GM23338 (cell line): ENCODE measurements around the gene TGFB1. TPM values are rescaled to one million over a fixed set of nuclear protein-coding genes. Genes with fewer than 3 reads are reported as not detected.

Experiments
- ATAC-seq: fragments of 200-7000 bp; cut with Tn5 transposase; 3 replicates; pipeline ENCODE4 v1.9.1; 2020
- DNase-seq: peaks from one replicate; pipeline ENCODE4 v3.0.0-alpha.2; 2015; ENCODE audit warnings: low spot score
- H2AFZ ChIP-seq: fragments of 200-600 bp; sonication (generic); 2 replicates; pipeline ENCODE4 v1.8.0; 2016; ENCODE audit warnings: antibody characterized with exemption, mild to moderate bottlenecking, moderate library complexity
- H3F3A ChIP-seq: fragments of 200-600 bp; sonication (generic); replicated peaks from 2 replicates; pipeline ENCODE4 v1.8.0; 2017; ENCODE audit warnings: antibody characterized with exemption, mixed run types, low read depth
- H3K27ac ChIP-seq: fragments of 200-600 bp; sonication (generic); 2 replicates; pipeline ENCODE4 v1.6.1; 2016; ENCODE audit warnings: low read depth
- H3K27me3 ChIP-seq: fragments of 200-600 bp; sonication (generic); 2 replicates; pipeline ENCODE4 v1.8.0; 2016; ENCODE audit warnings: mild to moderate bottlenecking, mixed run types, moderate library complexity; ENCODE audit not compliant: insufficient read depth
- H3K36me3 ChIP-seq: fragments of 200-600 bp; sonication (generic); 2 replicates; pipeline ENCODE4 v1.8.0; 2016; ENCODE audit warnings: mild to moderate bottlenecking; ENCODE audit not compliant: insufficient read depth
- H3K4me1 ChIP-seq: fragments of 200-600 bp; sonication (generic); 2 replicates; pipeline ENCODE4 v1.8.0; 2016; ENCODE audit warnings: mild to moderate bottlenecking, moderate library complexity; ENCODE audit not compliant: insufficient read depth
- H3K4me2 ChIP-seq: fragments of 200-600 bp; sonication (generic); 2 replicates; pipeline ENCODE4 v1.7.1; 2017; ENCODE audit warnings: mixed run types
- H3K4me3 ChIP-seq: fragments of 200-600 bp; sonication (generic); 2 replicates; pipeline ENCODE4 v1.6.1; 2016; ENCODE audit warnings: mixed run types
- H3K79me2 ChIP-seq: fragments of 200-600 bp; sonication (generic); replicated peaks from 2 replicates; pipeline ENCODE4 v1.8.0; 2017; ENCODE audit warnings: mild to moderate bottlenecking; ENCODE audit not compliant: insufficient read depth
- H3K9me2 ChIP-seq: fragments of 200-600 bp; sonication (generic); 2 replicates; pipeline ENCODE4 v1.8.0; 2017; ENCODE audit not compliant: insufficient read depth
- H4K20me1 ChIP-seq: fragments of 200-600 bp; sonication (generic); replicated peaks from 2 replicates; pipeline ENCODE4 v1.8.0; 2017; ENCODE audit warnings: mild to moderate bottlenecking; ENCODE audit not compliant: insufficient read depth
- H3K27ac Mint-ChIP-seq: 2 replicates; pipeline ENCODE4 v1.8.0; 2020; ENCODE audit warnings: inconsistent platforms, mild to moderate bottlenecking, moderate library complexity, mixed read lengths
- H3K27me3 Mint-ChIP-seq: 3 replicates; pipeline ENCODE4 v1.8.0; 2022; ENCODE audit warnings: low read depth, mild to moderate bottlenecking, moderate library complexity, mixed read lengths, inconsistent platforms; ENCODE audit not compliant: insufficient read depth, poor library complexity
- H3K36me3 Mint-ChIP-seq: 3 replicates; pipeline ENCODE4 v1.8.0; 2021; ENCODE audit warnings: low read depth, mild to moderate bottlenecking, inconsistent platforms, moderate library complexity, mixed read lengths
- H3K4me1 Mint-ChIP-seq: 3 replicates; pipeline ENCODE4 v1.8.0; 2020; ENCODE audit warnings: mild to moderate bottlenecking, inconsistent platforms, mixed read lengths
- H3K4me3 Mint-ChIP-seq: 3 replicates; pipeline ENCODE4 v1.8.0; 2021; ENCODE audit warnings: moderate library complexity, mild to moderate bottlenecking, inconsistent platforms, mixed read lengths
- H3K9me3 Mint-ChIP-seq: 3 replicates; pipeline ENCODE4 v1.8.0; 2020; ENCODE audit warnings: moderate library complexity, mild to moderate bottlenecking, inconsistent platforms, mixed read lengths
- CREB1 ChIP-seq: fragments of 250-450 bp; sonication (Bioruptor Pico); IDR thresholded peaks from 2 replicates; pipeline ENCODE4 v1.5.0; 2020; ENCODE audit warnings: low read depth, mild to moderate bottlenecking, moderate library complexity
- EZH2 ChIP-seq: fragments of 200-600 bp; sonication (generic); IDR thresholded peaks from one replicate; pipeline ENCODE4 v1.8.0; 2017; ENCODE audit warnings: antibody characterized with exemption, mild to moderate bottlenecking, low read depth; ENCODE audit not compliant: unreplicated experiment
- EZH2phosphoT487 ChIP-seq: fragments of 200-600 bp; sonication (generic); IDR thresholded peaks from one replicate; pipeline ENCODE4 v1.8.1; 2018; ENCODE audit warnings: antibody characterized with exemption; ENCODE audit not compliant: unreplicated experiment
- JUNB ChIP-seq: IDR thresholded peaks from one replicate; pipeline ENCODE4 v1.6.1; 2016; ENCODE audit warnings: antibody characterized with exemption; ENCODE audit not compliant: unreplicated experiment
- NANOG ChIP-seq: IDR thresholded peaks from 2 replicates; pipeline ENCODE4 v1.6.1; 2016; ENCODE audit warnings: antibody characterized with exemption, borderline replicate concordance
- POLR2AphosphoS5 ChIP-seq: IDR thresholded peaks from 2 replicates; pipeline ENCODE4 v1.6.1; 2016; ENCODE audit warnings: antibody characterized with exemption, low read depth
- STAT1 ChIP-seq: IDR thresholded peaks from one replicate; pipeline ENCODE4 v1.6.1; 2016; ENCODE audit warnings: antibody characterized with exemption; ENCODE audit not compliant: unreplicated experiment
- ZNF114 ChIP-seq: fragments of 250-450 bp; sonication (Bioruptor Pico); IDR thresholded peaks from 2 replicates; pipeline ENCODE4 v1.5.0; 2020; ENCODE audit warnings: mild to moderate bottlenecking, moderate library complexity
- ZNF331 ChIP-seq: fragments of 250-450 bp; sonication (Bioruptor Pico); IDR thresholded peaks from 2 replicates; pipeline ENCODE4 v1.5.0; 2020; ENCODE audit warnings: low read depth, mild to moderate bottlenecking, moderate library complexity
- polyA plus RNA-seq: library from polyadenylated mRNA; unstranded; fragments of >200 nt; fragmentation: Nextera tagmentation; extraction: Ambion mirVana; gene quantifications from 2 replicates; pipeline ENCODE4 v1.2.1, GENCODE V29; 2016
- total RNA-seq: library from RNA; depleted of rRNA; stranded (reverse); fragments of >200 nt; shearing (Covaris generic); gene quantifications from 2 replicates; pipeline ENCODE4 v1.2.3, GENCODE V29; 2014
- TF ChIP-seq, protein P1 (sequence below): fragments of 250-450 bp; sonication (Bioruptor Pico); IDR thresholded peaks from 2 replicates; pipeline ENCODE4 v1.5.0; 2020; ENCODE audit warnings: mild to moderate bottlenecking, moderate library complexity
- TF ChIP-seq, protein P2 (sequence below): IDR thresholded peaks from one replicate; pipeline ENCODE4 v1.6.1; 2018; ENCODE audit warnings: antibody characterized with exemption; ENCODE audit not compliant: unreplicated experiment
- TF ChIP-seq, protein P3 (sequence below), 2 experiments: fragments of 200-600 bp in 1 of 2; sonication (generic) in 1 of 2; conservative IDR thresholded peaks; 2 replicates each; pipeline versions ENCODE4 v1.5.1 to v1.6.1; 2016 to 2017; ENCODE audit warnings: antibody characterized with exemption in 2 of 2, low read depth in 2 of 2, mild to moderate bottlenecking in 2 of 2, moderate library complexity in 1 of 2
- TF ChIP-seq, protein P4 (sequence below): IDR thresholded peaks from 2 replicates; pipeline ENCODE4 v1.6.1; 2016; ENCODE audit warnings: antibody characterized with exemption

TGFB1 gene
- total and polyA plus RNA-seq, 2 experiments from 2014 or later, result 0.99 to 7.9 TPM

DNA sequence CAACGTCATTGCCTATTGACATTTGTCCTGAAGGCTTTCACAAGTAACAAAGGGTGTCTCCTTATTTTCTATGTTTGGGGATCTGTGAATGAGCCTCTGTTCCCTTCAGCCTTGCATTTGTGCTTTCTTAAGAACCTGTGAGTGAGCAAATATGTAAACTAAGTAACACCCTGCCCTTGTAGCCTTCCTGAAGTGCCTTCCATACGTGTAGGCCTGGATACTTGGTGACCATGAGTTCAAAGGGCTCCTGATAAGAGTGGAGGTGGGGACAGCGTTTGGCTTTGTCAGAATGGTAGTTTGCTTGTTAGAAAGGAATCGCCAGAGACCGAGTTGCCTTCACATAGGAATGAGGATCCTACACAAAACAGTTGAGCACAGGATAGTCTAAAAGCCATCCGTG lies 58.2 kb downstream of the TGFB1 start:
- H3K4me1 ChIP-seq, result no peaks in the 10 kb centered on the region

More for the DNA sequence above, 58.2 kb downstream of the TGFB1 start:
- peaks cover 24% of the 10 kb centered on the region for H3K79me2 ChIP-seq
- H3K27ac ChIP-seq, result no peak overlapping the region; the same call in 1 of the 2 replicates
- peaks cover 91% of the 10 kb centered on the region for H3K36me3 ChIP-seq
- H2AFZ ChIP-seq, result no peak overlapping the region
- H3F3A ChIP-seq, result peaks cover 24% of the 10 kb centered on the region; the same call in 1 of the 2 replicates
- H3K27me3 ChIP-seq, result no peaks in the 10 kb centered on the region
- 0 out of 2 replicates have a peak overlapping the region, but pooled peaks have one; percentile 14 for H3K27ac Mint-ChIP-seq
- H3K4me1 Mint-ChIP-seq, result peaks cover 1% of the 10 kb centered on the region; the same call in 1 of the 3 replicates
- peaks cover 52% of the 10 kb centered on the region for H4K20me1 ChIP-seq
- peaks cover 3% of the 10 kb centered on the region for H3K27me3 Mint-ChIP-seq
- H3K4me3 ChIP-seq, result no peak overlapping the region
- no peak overlapping the region for H3K4me3 Mint-ChIP-seq
- no peak for ATAC-seq
- H3K4me2 ChIP-seq, result no peak overlapping the region
- DNase-seq, result no peak
- peaks cover 96% of the 10 kb centered on the region for H3K36me3 Mint-ChIP-seq
- no peaks in the 10 kb centered on the region for H3K9me2 ChIP-seq
- TF ChIP-seq, protein P1, sequence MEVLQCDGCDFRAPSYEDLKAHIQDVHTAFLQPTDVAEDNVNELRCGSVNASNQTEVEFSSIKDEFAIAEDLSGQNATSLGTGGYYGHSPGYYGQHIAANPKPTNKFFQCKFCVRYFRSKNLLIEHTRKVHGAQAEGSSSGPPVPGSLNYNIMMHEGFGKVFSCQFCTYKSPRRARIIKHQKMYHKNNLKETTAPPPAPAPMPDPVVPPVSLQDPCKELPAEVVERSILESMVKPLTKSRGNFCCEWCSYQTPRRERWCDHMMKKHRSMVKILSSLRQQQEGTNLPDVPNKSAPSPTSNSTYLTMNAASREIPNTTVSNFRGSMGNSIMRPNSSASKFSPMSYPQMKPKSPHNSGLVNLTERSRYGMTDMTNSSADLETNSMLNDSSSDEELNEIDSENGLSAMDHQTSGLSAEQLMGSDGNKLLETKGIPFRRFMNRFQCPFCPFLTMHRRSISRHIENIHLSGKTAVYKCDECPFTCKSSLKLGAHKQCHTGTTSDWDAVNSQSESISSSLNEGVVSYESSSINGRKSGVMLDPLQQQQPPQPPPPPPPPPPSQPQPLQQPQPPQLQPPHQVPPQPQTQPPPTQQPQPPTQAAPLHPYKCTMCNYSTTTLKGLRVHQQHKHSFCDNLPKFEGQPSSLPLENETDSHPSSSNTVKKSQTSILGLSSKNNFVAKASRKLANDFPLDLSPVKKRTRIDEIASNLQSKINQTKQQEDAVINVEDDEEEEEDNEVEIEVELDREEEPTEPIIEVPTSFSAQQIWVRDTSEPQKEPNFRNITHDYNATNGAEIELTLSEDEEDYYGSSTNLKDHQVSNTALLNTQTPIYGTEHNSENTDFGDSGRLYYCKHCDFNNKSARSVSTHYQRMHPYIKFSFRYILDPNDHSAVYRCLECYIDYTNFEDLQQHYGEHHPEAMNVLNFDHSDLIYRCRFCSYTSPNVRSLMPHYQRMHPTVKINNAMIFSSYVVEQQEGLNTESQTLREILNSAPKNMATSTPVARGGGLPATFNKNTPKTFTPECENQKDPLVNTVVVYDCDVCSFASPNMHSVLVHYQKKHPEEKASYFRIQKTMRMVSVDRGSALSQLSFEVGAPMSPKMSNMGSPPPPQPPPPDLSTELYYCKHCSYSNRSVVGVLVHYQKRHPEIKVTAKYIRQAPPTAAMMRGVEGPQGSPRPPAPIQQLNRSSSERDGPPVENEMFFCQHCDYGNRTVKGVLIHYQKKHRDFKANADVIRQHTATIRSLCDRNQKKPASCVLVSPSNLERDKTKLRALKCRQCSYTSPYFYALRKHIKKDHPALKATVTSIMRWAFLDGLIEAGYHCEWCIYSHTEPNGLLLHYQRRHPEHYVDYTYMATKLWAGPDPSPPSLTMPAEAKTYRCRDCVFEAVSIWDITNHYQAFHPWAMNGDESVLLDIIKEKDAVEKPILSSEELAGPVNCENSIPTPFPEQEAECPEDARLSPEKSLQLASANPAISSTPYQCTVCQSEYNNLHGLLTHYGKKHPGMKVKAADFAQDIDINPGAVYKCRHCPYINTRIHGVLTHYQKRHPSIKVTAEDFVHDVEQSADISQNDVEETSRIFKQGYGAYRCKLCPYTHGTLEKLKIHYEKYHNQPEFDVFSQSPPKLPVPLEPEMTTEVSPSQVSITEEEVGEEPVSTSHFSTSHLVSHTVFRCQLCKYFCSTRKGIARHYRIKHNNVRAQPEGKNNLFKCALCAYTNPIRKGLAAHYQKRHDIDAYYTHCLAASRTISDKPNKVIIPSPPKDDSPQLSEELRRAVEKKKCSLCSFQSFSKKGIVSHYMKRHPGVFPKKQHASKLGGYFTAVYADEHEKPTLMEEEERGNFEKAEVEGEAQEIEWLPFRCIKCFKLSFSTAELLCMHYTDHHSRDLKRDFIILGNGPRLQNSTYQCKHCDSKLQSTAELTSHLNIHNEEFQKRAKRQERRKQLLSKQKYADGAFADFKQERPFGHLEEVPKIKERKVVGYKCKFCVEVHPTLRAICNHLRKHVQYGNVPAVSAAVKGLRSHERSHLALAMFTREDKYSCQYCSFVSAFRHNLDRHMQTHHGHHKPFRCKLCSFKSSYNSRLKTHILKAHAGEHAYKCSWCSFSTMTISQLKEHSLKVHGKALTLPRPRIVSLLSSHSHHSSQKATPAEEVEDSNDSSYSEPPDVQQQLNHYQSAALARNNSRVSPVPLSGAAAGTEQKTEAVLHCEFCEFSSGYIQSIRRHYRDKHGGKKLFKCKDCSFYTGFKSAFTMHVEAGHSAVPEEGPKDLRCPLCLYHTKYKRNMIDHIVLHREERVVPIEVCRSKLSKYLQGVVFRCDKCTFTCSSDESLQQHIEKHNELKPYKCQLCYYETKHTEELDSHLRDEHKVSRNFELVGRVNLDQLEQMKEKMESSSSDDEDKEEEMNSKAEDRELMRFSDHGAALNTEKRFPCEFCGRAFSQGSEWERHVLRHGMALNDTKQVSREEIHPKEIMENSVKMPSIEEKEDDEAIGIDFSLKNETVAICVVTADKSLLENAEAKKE, result no peak
- TF ChIP-seq STAT1 (no peak), ZNF331 (CRISPR knock-in tag) (no peak), EZH2 (no peak), CREB1 (CRISPR knock-in tag) (no peak), ZNF114 (CRISPR knock-in tag) (no peak), POLR2AphosphoS5 (no peak), JUNB (no peak), EZH2phosphoT487 (no peak), NANOG (no peak)
- TF ChIP-seq, protein P2, sequence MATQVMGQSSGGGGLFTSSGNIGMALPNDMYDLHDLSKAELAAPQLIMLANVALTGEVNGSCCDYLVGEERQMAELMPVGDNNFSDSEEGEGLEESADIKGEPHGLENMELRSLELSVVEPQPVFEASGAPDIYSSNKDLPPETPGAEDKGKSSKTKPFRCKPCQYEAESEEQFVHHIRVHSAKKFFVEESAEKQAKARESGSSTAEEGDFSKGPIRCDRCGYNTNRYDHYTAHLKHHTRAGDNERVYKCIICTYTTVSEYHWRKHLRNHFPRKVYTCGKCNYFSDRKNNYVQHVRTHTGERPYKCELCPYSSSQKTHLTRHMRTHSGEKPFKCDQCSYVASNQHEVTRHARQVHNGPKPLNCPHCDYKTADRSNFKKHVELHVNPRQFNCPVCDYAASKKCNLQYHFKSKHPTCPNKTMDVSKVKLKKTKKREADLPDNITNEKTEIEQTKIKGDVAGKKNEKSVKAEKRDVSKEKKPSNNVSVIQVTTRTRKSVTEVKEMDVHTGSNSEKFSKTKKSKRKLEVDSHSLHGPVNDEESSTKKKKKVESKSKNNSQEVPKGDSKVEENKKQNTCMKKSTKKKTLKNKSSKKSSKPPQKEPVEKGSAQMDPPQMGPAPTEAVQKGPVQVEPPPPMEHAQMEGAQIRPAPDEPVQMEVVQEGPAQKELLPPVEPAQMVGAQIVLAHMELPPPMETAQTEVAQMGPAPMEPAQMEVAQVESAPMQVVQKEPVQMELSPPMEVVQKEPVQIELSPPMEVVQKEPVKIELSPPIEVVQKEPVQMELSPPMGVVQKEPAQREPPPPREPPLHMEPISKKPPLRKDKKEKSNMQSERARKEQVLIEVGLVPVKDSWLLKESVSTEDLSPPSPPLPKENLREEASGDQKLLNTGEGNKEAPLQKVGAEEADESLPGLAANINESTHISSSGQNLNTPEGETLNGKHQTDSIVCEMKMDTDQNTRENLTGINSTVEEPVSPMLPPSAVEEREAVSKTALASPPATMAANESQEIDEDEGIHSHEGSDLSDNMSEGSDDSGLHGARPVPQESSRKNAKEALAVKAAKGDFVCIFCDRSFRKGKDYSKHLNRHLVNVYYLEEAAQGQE, result no peak
- TF ChIP-seq, protein P3, sequence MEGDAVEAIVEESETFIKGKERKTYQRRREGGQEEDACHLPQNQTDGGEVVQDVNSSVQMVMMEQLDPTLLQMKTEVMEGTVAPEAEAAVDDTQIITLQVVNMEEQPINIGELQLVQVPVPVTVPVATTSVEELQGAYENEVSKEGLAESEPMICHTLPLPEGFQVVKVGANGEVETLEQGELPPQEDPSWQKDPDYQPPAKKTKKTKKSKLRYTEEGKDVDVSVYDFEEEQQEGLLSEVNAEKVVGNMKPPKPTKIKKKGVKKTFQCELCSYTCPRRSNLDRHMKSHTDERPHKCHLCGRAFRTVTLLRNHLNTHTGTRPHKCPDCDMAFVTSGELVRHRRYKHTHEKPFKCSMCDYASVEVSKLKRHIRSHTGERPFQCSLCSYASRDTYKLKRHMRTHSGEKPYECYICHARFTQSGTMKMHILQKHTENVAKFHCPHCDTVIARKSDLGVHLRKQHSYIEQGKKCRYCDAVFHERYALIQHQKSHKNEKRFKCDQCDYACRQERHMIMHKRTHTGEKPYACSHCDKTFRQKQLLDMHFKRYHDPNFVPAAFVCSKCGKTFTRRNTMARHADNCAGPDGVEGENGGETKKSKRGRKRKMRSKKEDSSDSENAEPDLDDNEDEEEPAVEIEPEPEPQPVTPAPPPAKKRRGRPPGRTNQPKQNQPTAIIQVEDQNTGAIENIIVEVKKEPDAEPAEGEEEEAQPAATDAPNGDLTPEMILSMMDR (conservative IDR thresholded peaks at IDR 0.05; ENCODE audit: low read depth in 2 of 2), result no peak
- TF ChIP-seq, protein P4, sequence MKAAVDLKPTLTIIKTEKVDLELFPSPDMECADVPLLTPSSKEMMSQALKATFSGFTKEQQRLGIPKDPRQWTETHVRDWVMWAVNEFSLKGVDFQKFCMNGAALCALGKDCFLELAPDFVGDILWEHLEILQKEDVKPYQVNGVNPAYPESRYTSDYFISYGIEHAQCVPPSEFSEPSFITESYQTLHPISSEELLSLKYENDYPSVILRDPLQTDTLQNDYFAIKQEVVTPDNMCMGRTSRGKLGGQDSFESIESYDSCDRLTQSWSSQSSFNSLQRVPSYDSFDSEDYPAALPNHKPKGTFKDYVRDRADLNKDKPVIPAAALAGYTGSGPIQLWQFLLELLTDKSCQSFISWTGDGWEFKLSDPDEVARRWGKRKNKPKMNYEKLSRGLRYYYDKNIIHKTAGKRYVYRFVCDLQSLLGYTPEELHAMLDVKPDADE, result no peak
- H3K9me3 Mint-ChIP-seq, result no peaks in the 10 kb centered on the region
